ENCODE measurements around the gene OLIG2. TPM values are rescaled to one million over a fixed set of nuclear protein-coding genes. Genes with fewer than 3 reads are reported as not detected.

Gene OLIG2
- total RNA-seq, 2 donors from 2014 or later = not detected

- ATAC-seq (no peak), DNase-seq (no peak)
- intact Hi-C loops (cut with DNase I, micrococcal nuclease) = no loop called here
Observed at GRCh38 chr21:33076600-33077329, 51.0 kb downstream of the OLIG2 start.

Other genes with a start within 250 kb of the OLIG2 start
- not detected for gene OLIG1, start 44.2 kb downstream of the OLIG2 start, total RNA-seq
- 10 to 100 TPM in 1 of 2 donors, 1 to 10 TPM in 1; 8.6 to 17.7 TPM for gene IFNAR2, start 204.0 kb downstream of the OLIG2 start, total RNA-seq
- gene IL10RB, start 240.4 kb downstream of the OLIG2 start, total RNA-seq = 100 to 1,000 TPM in 1 of 2 donors, 10 to 100 TPM in 1; 79.7 to 103 TPM